HepG2 (cell line): ENCODE results near the gene SLC25A47. TPM values are rescaled to one million over a fixed set of nuclear protein-coding genes. Genes with fewer than 3 reads are reported as not detected.

ENCODE experiments used
- CSRNP2 ChIP-seq: sonication (generic); formaldehyde crosslinking; conservative IDR thresholded peaks from 2 replicates; pipeline ENCODE4 v1.8.0; 2022; ENCODE audit warnings: low read depth, missing genetic modification reagents
- GZF1 ChIP-seq: sonication (generic); formaldehyde crosslinking; IDR thresholded peaks from 2 replicates; pipeline ENCODE4 v1.5.1; 2020; ENCODE audit warnings: mild to moderate bottlenecking, missing genetic modification reagents
- HIVEP1 ChIP-seq: sonication (generic); formaldehyde crosslinking; IDR thresholded peaks from 2 replicates; pipeline ENCODE4 v1.4.0; 2020; ENCODE audit warnings: mild to moderate bottlenecking, missing genetic modification reagents
- IKZF1 ChIP-seq: fragments of 450-650 bp; IDR thresholded peaks from 2 replicates; pipeline ENCODE4 v1.7.1; 2016
- KLF6 ChIP-seq: IDR thresholded peaks from 2 replicates; pipeline ENCODE4 v1.8.0; 2016; ENCODE audit warnings: missing biosample characterization, missing genetic modification reagents
- KMT2B ChIP-seq: IDR thresholded peaks from 2 replicates; pipeline ENCODE4 v1.6.1; 2016; ENCODE audit warnings: missing genetic modification reagents, missing compliant biosample characterization
- MXD3 ChIP-seq: IDR thresholded peaks from 2 replicates; pipeline ENCODE4 v1.6.1; 2016; ENCODE audit warnings: mild to moderate bottlenecking, missing biosample characterization, missing genetic modification reagents
- NFE2L2 ChIP-seq: fragments of 150-350 bp; IDR thresholded peaks from 2 replicates; pipeline ENCODE4 v1.6.1; 2014; ENCODE audit warnings: low read length
- PHF8 ChIP-seq: sonication (generic); formaldehyde crosslinking; IDR thresholded peaks from 2 replicates; pipeline ENCODE4 v1.5.0; 2020; ENCODE audit warnings: missing genetic modification reagents
- SP4 ChIP-seq: sonication (generic); formaldehyde crosslinking; IDR thresholded peaks from 2 replicates; pipeline ENCODE4 v1.8.1; 2023; ENCODE audit warnings: mild to moderate bottlenecking, missing genetic modification reagents
- YEATS2 ChIP-seq: sonication (generic); formaldehyde crosslinking; IDR thresholded peaks from 2 replicates; pipeline ENCODE4 v1.4.0; 2020; ENCODE audit warnings: missing genetic modification reagents, borderline replicate concordance
- ZNF251 ChIP-seq: sonication (generic); formaldehyde crosslinking; IDR thresholded peaks from 2 replicates; pipeline ENCODE4 v1.9.0; 2021; ENCODE audit warnings: mild to moderate bottlenecking, missing genetic modification reagents
- ZNF333 ChIP-seq: sonication (generic); formaldehyde crosslinking; IDR thresholded peaks from 2 replicates; pipeline ENCODE4 v1.4.0; 2020; ENCODE audit warnings: mild to moderate bottlenecking, missing genetic modification reagents, borderline replicate concordance
- polyA plus RNA-seq, 8 experiments: library from polyadenylated mRNA; depleted of rRNA in 3 of 8; stranded (reverse) in 7 of 8; unstranded in 1 of 8; fragments of >200 nt; fragmentation: Illumina TruSeq in 4 of 8; extraction: Trizol in 4 of 8; gene quantifications; 2 replicates each; pipeline versions ENCODE4 v1.2.1 to v1.2.3, GENCODE V29; 2011 to 2016; ENCODE audit warnings: low read depth in 4 of 8, missing spikeins in 1 of 8, mixed read lengths in 1 of 8; ENCODE audit not compliant: insufficient read depth in 1 of 8
- total RNA-seq, 5 experiments: library from RNA; depleted of rRNA; stranded (reverse); fragments of >200 nt; fragmentation: Illumina TruSeq; extraction: Trizol; gene quantifications; 2 replicates each; pipeline ENCODE4 v1.2.3, GENCODE V29; 2016; ENCODE audit warnings: low read depth in 1 of 5
- TF ChIP-seq, protein P1 (sequence below): sonication (generic); formaldehyde crosslinking; IDR thresholded peaks from 2 replicates; pipeline ENCODE4 v1.5.0; 2020; ENCODE audit warnings: mild to moderate bottlenecking, missing genetic modification reagents, borderline replicate concordance
- TF ChIP-seq, protein P2 (sequence below): IDR thresholded peaks from 2 replicates; pipeline ENCODE4 v1.6.1; 2016; ENCODE audit warnings: control low read depth

Gene SLC25A47
- total and polyA plus RNA-seq, 2 of the 13 experiments (the other 11 are each of a cell fraction or from before 2014, with no cell fraction given), result 1.0 to 1.7 TPM

GRCh38 chr14:100375963-100376735, 53.0 kb downstream of the SLC25A47 start, which contains the start of gene WDR25 (continued):
- TF ChIP-seq, protein P1, sequence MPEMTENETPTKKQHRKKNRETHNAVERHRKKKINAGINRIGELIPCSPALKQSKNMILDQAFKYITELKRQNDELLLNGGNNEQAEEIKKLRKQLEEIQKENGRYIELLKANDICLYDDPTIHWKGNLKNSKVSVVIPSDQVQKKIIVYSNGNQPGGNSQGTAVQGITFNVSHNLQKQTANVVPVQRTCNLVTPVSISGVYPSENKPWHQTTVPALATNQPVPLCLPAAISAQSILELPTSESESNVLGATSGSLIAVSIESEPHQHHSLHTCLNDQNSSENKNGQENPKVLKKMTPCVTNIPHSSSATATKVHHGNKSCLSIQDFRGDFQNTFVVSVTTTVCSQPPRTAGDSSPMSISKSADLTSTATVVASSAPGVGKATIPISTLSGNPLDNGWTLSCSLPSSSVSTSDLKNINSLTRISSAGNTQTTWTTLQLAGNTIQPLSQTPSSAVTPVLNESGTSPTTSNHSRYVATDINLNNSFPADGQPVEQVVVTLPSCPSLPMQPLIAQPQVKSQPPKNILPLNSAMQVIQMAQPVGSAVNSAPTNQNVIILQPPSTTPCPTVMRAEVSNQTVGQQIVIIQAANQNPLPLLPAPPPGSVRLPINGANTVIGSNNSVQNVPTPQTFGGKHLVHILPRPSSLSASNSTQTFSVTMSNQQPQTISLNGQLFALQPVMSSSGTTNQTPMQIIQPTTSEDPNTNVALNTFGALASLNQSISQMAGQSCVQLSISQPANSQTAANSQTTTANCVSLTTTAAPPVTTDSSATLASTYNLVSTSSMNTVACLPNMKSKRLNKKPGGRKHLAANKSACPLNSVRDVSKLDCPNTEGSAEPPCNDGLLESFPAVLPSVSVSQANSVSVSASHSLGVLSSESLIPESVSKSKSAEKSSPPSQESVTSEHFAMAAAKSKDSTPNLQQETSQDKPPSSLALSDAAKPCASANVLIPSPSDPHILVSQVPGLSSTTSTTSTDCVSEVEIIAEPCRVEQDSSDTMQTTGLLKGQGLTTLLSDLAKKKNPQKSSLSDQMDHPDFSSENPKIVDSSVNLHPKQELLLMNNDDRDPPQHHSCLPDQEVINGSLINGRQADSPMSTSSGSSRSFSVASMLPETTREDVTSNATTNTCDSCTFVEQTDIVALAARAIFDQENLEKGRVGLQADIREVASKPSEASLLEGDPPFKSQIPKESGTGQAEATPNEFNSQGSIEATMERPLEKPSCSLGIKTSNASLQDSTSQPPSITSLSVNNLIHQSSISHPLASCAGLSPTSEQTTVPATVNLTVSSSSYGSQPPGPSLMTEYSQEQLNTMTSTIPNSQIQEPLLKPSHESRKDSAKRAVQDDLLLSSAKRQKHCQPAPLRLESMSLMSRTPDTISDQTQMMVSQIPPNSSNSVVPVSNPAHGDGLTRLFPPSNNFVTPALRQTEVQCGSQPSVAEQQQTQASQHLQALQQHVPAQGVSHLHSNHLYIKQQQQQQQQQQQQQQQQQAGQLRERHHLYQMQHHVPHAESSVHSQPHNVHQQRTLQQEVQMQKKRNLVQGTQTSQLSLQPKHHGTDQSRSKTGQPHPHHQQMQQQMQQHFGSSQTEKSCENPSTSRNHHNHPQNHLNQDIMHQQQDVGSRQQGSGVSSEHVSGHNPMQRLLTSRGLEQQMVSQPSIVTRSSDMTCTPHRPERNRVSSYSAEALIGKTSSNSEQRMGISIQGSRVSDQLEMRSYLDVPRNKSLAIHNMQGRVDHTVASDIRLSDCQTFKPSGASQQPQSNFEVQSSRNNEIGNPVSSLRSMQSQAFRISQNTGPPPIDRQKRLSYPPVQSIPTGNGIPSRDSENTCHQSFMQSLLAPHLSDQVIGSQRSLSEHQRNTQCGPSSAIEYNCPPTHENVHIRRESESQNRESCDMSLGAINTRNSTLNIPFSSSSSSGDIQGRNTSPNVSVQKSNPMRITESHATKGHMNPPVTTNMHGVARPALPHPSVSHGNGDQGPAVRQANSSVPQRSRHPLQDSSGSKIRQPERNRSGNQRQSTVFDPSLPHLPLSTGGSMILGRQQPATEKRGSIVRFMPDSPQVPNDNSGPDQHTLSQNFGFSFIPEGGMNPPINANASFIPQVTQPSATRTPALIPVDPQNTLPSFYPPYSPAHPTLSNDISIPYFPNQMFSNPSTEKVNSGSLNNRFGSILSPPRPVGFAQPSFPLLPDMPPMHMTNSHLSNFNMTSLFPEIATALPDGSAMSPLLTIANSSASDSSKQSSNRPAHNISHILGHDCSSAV (CRISPR knock-in tag), result no peak
- TF ChIP-seq GZF1, result 0 out of 2 replicates have a peak, but pooled peaks have one; percentile 39
- TF ChIP-seq YEATS2 (CRISPR knock-in tag), result peak; percentile 95
- no peak for TF ChIP-seq ZNF251 (CRISPR knock-in tag)
- TF ChIP-seq CSRNP2, result no peak
- TF ChIP-seq PHF8 (CRISPR knock-in tag), result peak; percentile 87
- no peak for TF ChIP-seq IKZF1
- TF ChIP-seq, protein P2, sequence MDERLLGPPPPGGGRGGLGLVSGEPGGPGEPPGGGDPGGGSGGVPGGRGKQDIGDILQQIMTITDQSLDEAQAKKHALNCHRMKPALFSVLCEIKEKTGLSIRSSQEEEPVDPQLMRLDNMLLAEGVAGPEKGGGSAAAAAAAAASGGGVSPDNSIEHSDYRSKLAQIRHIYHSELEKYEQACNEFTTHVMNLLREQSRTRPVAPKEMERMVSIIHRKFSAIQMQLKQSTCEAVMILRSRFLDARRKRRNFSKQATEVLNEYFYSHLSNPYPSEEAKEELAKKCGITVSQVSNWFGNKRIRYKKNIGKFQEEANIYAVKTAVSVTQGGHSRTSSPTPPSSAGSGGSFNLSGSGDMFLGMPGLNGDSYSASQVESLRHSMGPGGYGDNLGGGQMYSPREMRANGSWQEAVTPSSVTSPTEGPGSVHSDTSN (CRISPR knock-in tag), result no peak
- 0 out of 2 replicates have a peak, but pooled peaks have one; percentile 72 for TF ChIP-seq MXD3 (CRISPR knock-in tag)
- no peak for TF ChIP-seq ZNF333 (CRISPR knock-in tag)
- TF ChIP-seq SP4 (CRISPR knock-in tag), result peak; percentile 98
- TF ChIP-seq HIVEP1 (CRISPR knock-in tag), result no peak
- TF ChIP-seq KMT2B, result peak; percentile 89; the same call in 1 of the 2 replicates
- peak; percentile 91; the same call in 1 of the 2 replicates for TF ChIP-seq KLF6 (CRISPR knock-in tag)
- TF ChIP-seq NFE2L2, result no peak
